Mucosa of stomach (tissue), 1 donor: ENCODE results near the gene PPP1R2C.

Experiments
- H3K27me3 ChIP-seq: one replicate; pipeline ENCODE4 v1.7.0; 2013; ENCODE audit warnings: mild to moderate bottlenecking, low read length; ENCODE audit not compliant: control insufficient read depth, insufficient read depth
- H3K36me3 ChIP-seq: one replicate; pipeline ENCODE4 v1.7.0; 2013; ENCODE audit warnings: low read length; ENCODE audit not compliant: control insufficient read depth, insufficient read depth
- H3K4me1 ChIP-seq: one replicate; pipeline ENCODE4 v1.7.0; 2013; ENCODE audit warnings: mild to moderate bottlenecking, low read length; ENCODE audit not compliant: control insufficient read depth, insufficient read depth
- H3K4me3 ChIP-seq: one replicate; pipeline ENCODE4 v1.7.0; 2013; ENCODE audit warnings: low read length
- H3K9ac ChIP-seq: one replicate; pipeline ENCODE4 v1.7.0; 2013; ENCODE audit warnings: mild to moderate bottlenecking, low read length, moderate library complexity
- H3K9me3 ChIP-seq: one replicate; pipeline ENCODE4 v1.7.0; 2013; ENCODE audit warnings: mild to moderate bottlenecking, low read length, moderate library complexity; ENCODE audit not compliant: control insufficient read depth
- donor health status: Pancreatic carcinoma.

PPP1R2C gene

GRCh38 chrX:42776195-42776594 is 1.8 kb downstream of the PPP1R2C start:
- no peaks in the 10 kb centered on the region for H3K36me3 ChIP-seq
- no peak overlapping the region for H3K4me3 ChIP-seq
- H3K9ac ChIP-seq = no peak overlapping the region
- H3K27me3 ChIP-seq = no peaks in the 10 kb centered on the region
- no peaks in the 10 kb centered on the region for H3K9me3 ChIP-seq
- no peaks in the 10 kb centered on the region for H3K4me1 ChIP-seq

GRCh38 chrX:42772874-42773273 is 5.1 kb downstream of the PPP1R2C start:
- Histone ChIP-seq H3K4me1 (no peaks in the 10 kb centered on the region), H3K27me3 (no peaks in the 10 kb centered on the region), H3K4me3 (no peak overlapping the region), H3K36me3 (no peaks in the 10 kb centered on the region), H3K9me3 (no peaks in the 10 kb centered on the region), H3K9ac (no peak overlapping the region)

GRCh38 chrX:42771506-42772335 is 6.2 kb downstream of the PPP1R2C start:
- Histone ChIP-seq H3K9ac (no peak overlapping the region), H3K4me1 (no peaks in the 10 kb centered on the region), H3K4me3 (no peak overlapping the region), H3K27me3 (no peaks in the 10 kb centered on the region), H3K9me3 (no peaks in the 10 kb centered on the region), H3K36me3 (no peaks in the 10 kb centered on the region)

DNA sequence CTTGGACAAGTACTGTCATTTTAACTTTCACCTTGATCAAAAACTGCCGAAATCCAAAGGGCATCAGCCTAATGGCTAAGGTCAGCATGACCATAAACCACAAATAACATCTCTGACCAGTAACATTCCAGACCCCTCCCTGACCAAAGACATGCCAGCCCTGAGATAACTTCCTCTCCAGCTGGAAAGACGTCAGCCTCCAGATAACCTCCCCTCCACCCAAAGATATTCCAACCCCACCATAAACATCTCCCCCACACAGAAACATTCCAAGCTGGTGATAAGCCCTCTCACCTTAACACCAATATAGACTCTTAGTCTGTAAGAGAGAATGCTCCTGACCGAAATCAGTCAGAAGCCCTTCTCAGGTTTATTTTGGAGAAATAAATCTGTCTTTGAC is 7.4 kb downstream of the PPP1R2C start:
- H3K9me3 ChIP-seq = no peaks in the 10 kb centered on the region
- no peak overlapping the region for H3K4me3 ChIP-seq

GRCh38 chrX:42759881-42760280 is 18.1 kb downstream of the PPP1R2C start:
- H3K36me3 ChIP-seq = no peaks in the 10 kb centered on the region

More for the DNA sequence above, 7.4 kb downstream of the PPP1R2C start:
- Histone ChIP-seq H3K4me1 (no peaks in the 10 kb centered on the region), H3K27me3 (no peaks in the 10 kb centered on the region), H3K9ac (no peak overlapping the region), H3K36me3 (no peaks in the 10 kb centered on the region)

DNA sequence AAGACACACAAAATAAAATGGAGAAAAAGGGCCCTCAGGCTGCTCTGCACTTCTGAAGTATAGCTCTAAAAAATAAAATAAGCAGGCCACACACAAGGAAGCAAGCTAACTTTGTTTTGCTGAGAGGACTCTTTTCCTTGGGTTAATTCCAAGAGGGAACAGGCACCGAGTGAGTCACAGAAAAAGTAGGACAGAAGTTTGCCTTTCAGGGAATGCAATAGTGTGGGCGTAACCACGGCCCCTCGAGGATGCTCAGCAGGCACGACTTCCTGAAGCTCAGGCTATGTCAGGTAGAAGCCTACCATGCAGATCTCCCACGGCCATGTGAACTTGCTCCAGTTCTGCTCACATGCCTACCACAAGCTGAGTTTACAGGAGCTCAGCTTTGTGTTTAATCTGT is 22.1 kb downstream of the PPP1R2C start:
- H3K9me3 ChIP-seq = no peaks in the 10 kb centered on the region
- no peaks in the 10 kb centered on the region for H3K36me3 ChIP-seq
- no peaks in the 10 kb centered on the region for H3K27me3 ChIP-seq
- H3K4me3 ChIP-seq = no peak overlapping the region
- no peak overlapping the region for H3K9ac ChIP-seq
- peaks cover 10% of the 10 kb centered on the region for H3K4me1 ChIP-seq

More at GRCh38 chrX:42759881-42760280, 18.1 kb downstream of the PPP1R2C start:
- no peak overlapping the region for H3K4me3 ChIP-seq
- H3K9ac ChIP-seq = no peak overlapping the region
- H3K9me3 ChIP-seq = no peaks in the 10 kb centered on the region
- peaks cover 10% of the 10 kb centered on the region for H3K4me1 ChIP-seq
- H3K27me3 ChIP-seq = no peaks in the 10 kb centered on the region

GRCh38 chrX:42754603-42755002 is 23.4 kb downstream of the PPP1R2C start:
- Histone ChIP-seq H3K9ac (no peak overlapping the region), H3K27me3 (no peaks in the 10 kb centered on the region), H3K4me3 (no peak overlapping the region), H3K9me3 (no peaks in the 10 kb centered on the region), H3K36me3 (no peaks in the 10 kb centered on the region), H3K4me1 (peaks cover 10% of the 10 kb centered on the region)

DNA sequence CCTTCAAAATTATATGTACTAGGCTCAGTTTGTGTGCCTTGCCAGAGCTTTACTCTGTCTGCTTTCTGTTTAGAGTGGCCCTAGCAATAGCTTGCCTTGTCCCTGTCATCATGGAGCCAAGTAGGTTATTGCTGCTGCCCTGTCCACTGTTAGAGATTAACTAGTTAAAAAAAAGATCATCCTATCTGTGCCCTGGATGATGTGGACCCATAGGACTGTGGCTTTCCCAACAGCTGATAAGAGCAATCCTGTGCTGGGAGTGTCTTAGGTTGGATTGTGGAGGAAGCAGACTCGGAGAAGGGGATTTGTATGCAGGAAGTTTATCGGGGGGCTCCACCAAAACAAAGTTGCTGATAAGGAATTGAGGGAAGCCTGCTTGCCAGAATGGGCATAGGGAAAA is 23.8 kb downstream of the PPP1R2C start:
- no peaks in the 10 kb centered on the region for H3K9me3 ChIP-seq
- no peak overlapping the region for H3K9ac ChIP-seq
- H3K27me3 ChIP-seq = no peaks in the 10 kb centered on the region
- no peak overlapping the region for H3K4me3 ChIP-seq
- H3K4me1 ChIP-seq = peaks cover 10% of the 10 kb centered on the region
- H3K36me3 ChIP-seq = no peaks in the 10 kb centered on the region

- no peaks in the 10 kb centered on the region for H3K36me3 ChIP-seq
- H3K4me1 ChIP-seq = peaks cover 10% of the 10 kb centered on the region
- no peaks in the 10 kb centered on the region for H3K27me3 ChIP-seq
- H3K4me3 ChIP-seq = no peak overlapping the region
- H3K9me3 ChIP-seq = no peaks in the 10 kb centered on the region
- H3K9ac ChIP-seq = no peak overlapping the region
Measured at GRCh38 chrX:42752730-42753129, 25.2 kb downstream of the PPP1R2C start.

- peaks cover 11% of the 10 kb centered on the region for H3K4me1 ChIP-seq
- H3K36me3 ChIP-seq = no peaks in the 10 kb centered on the region
- no peaks in the 10 kb centered on the region for H3K9me3 ChIP-seq
- no peak overlapping the region for H3K4me3 ChIP-seq
- H3K27me3 ChIP-seq = no peaks in the 10 kb centered on the region
- H3K9ac ChIP-seq = no peak overlapping the region
Measured at GRCh38 chrX:42751573-42751972, 26.4 kb downstream of the PPP1R2C start.

- Histone ChIP-seq H3K9ac (no peak overlapping the region), H3K36me3 (no peaks in the 10 kb centered on the region), H3K9me3 (no peaks in the 10 kb centered on the region)
Measured at GRCh38 chrX:42748067-42748850, 29.7 kb downstream of the PPP1R2C start.

DNA sequence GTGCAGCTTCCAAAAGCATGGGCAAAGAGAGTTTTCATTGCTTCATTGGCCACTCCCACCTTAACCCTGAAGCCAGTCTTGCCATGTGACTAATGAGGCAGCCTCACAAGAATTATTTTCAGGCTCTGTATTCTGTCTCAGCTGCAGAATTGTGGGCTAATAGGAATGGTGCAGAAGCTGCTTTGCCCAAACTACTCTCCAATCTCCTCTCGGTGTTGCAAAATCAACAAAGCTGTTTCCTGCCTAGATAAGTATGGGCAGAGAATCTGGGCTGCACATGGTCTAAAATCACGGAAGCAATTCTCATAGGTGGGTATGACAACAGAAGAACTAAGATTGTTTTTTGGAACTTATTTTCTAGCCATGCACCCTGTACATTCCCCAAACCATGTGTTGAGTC is 31.4 kb downstream of the PPP1R2C start:
- no peaks in the 10 kb centered on the region for H3K9me3 ChIP-seq
- peaks cover 4% of the 10 kb centered on the region for H3K4me1 ChIP-seq
- H3K27me3 ChIP-seq = no peaks in the 10 kb centered on the region

More at GRCh38 chrX:42748067-42748850, 29.7 kb downstream of the PPP1R2C start:
- Histone ChIP-seq H3K4me1 (peaks cover 4% of the 10 kb centered on the region), H3K4me3 (no peak overlapping the region), H3K27me3 (no peaks in the 10 kb centered on the region)

More for the DNA sequence above, 31.4 kb downstream of the PPP1R2C start:
- no peak overlapping the region for H3K4me3 ChIP-seq
- H3K36me3 ChIP-seq = no peaks in the 10 kb centered on the region
- H3K9ac ChIP-seq = no peak overlapping the region
